Measurements from ENCODE around the gene KCNQ2.

The KCNQ2 gene

GRCh38 chr20:63451821-63452220 is 20.6 kb downstream of the KCNQ2 start:
- DNase-seq = no peak

- no peak for DNase-seq
Observed at GRCh38 chr20:63449796-63450730, 22.4 kb downstream of the KCNQ2 start.

- no peak for DNase-seq
Observed at GRCh38 chr20:63449025-63449424, 23.4 kb downstream of the KCNQ2 start.

- no peak for DNase-seq
Observed at GRCh38 chr20:63448031-63448430, 24.4 kb downstream of the KCNQ2 start.

GRCh38 chr20:63447320-63447719 is 25.1 kb downstream of the KCNQ2 start:
- no peak for DNase-seq

- DNase-seq = no peak
Observed at GRCh38 chr20:63446216-63447024, 26.0 kb downstream of the KCNQ2 start.

GRCh38 chr20:63445075-63445734 is 27.2 kb downstream of the KCNQ2 start:
- DNase-seq = no peak

GRCh38 chr20:63444548-63444947 is 27.9 kb downstream of the KCNQ2 start:
- no peak for DNase-seq

- DNase-seq = no peak
Observed at GRCh38 chr20:63443606-63444395, 28.7 kb downstream of the KCNQ2 start.

- DNase-seq = no peak
Observed at GRCh38 chr20:63442100-63442493, 30.4 kb downstream of the KCNQ2 start.

- no peak for DNase-seq
Observed at GRCh38 chr20:63441136-63442099, 31.0 kb downstream of the KCNQ2 start.

- no peak for DNase-seq
Observed at GRCh38 chr20:63440366-63440955, 32.0 kb downstream of the KCNQ2 start.

- no peak for DNase-seq
Observed at GRCh38 chr20:63439866-63440265, 32.6 kb downstream of the KCNQ2 start.

GRCh38 chr20:63438121-63438520 is 34.3 kb downstream of the KCNQ2 start:
- DNase-seq = no peak

GRCh38 chr20:63435552-63435951 is 36.9 kb downstream of the KCNQ2 start:
- DNase-seq = no peak

GRCh38 chr20:63434599-63435378 is 37.7 kb downstream of the KCNQ2 start:
- DNase-seq = no peak

GRCh38 chr20:63433756-63434531 is 38.5 kb downstream of the KCNQ2 start:
- no peak for DNase-seq

- DNase-seq = no peak
Observed at GRCh38 chr20:63433351-63433750, 39.1 kb downstream of the KCNQ2 start.
